H1 (cell line): ENCODE data around the gene B3GALT5. TPM values are rescaled to one million over a fixed set of nuclear protein-coding genes. Genes with fewer than 3 reads are reported as not detected.
A peak's percentile ranks its signal among the peaks of the same experiment; 100 is the strongest.

Source experiments
- CTCF ChIA-PET: fragments of 300-600 bp; sonication (Branson Sonifier 250); formaldehyde crosslinking; loops from one replicate; lab custom pipeline; 2021; ENCODE audit not compliant: partially characterized antibody; lab: Charles Lee
- POLR2A ChIA-PET: fragments of 300-600 bp; sonication (Branson Sonifier 250); formaldehyde crosslinking; loops from one replicate; lab custom pipeline; 2021; ENCODE audit warnings: inconsistent platforms; ENCODE audit not compliant: partially characterized antibody; lab: Charles Lee
- DNase-seq, 2 experiments: peaks; one replicate each; pipeline versions ENCODE4 v3.0.0 to v3.0.0-alpha.2; 2010 to 2022; ENCODE audit warnings: low spot score in 2 of 2, low read depth in 1 of 2, mixed read lengths in 1 of 2
- FAIRE-seq: peaks from 2 replicates; lab custom pipeline; 2011; peaks lifted over from hg19 to GRCh38; lab: Jason Lieb, UNC
- H2AFZ ChIP-seq: 2 replicates; pipeline ENCODE4 v1.8.1; 2012; ENCODE audit warnings: low read length, inconsistent platforms
- H2AK5ac ChIP-seq: 2 replicates; pipeline ENCODE4 v1.6.1; 2013; ENCODE audit warnings: low read depth, low read length
- H2BK120ac ChIP-seq: replicated peaks from 2 replicates; pipeline ENCODE3; 2013; ENCODE audit warnings: low read depth, low read length, inconsistent platforms
- H2BK12ac ChIP-seq: 2 replicates; pipeline ENCODE4 v1.6.1; 2013; ENCODE audit warnings: low read depth, low read length
- H2BK15ac ChIP-seq: 2 replicates; pipeline ENCODE4 v1.6.1; 2013; ENCODE audit warnings: low read length
- H2BK20ac ChIP-seq: 2 replicates; pipeline ENCODE4 v1.6.1; 2013; ENCODE audit warnings: low read length
- H2BK5ac ChIP-seq: 2 replicates; pipeline ENCODE4 v1.6.1; 2013; ENCODE audit warnings: low read depth, low read length
- H3K14ac ChIP-seq: 2 replicates; pipeline ENCODE4 v1.6.1; 2013; ENCODE audit warnings: inconsistent platforms; ENCODE audit not compliant: insufficient read length
- H3K18ac ChIP-seq: 2 replicates; pipeline ENCODE4 v1.6.1; 2013; ENCODE audit warnings: low read length; ENCODE audit errors: extremely low read depth
- H3K23ac ChIP-seq: 2 replicates; pipeline ENCODE4 v1.6.1; 2013; ENCODE audit warnings: inconsistent platforms; ENCODE audit not compliant: insufficient read length
- H3K23me2 ChIP-seq: 2 replicates; pipeline ENCODE4 v1.6.1; 2013; ENCODE audit warnings: low read depth, low read length
- H3K27ac ChIP-seq: 2 replicates; pipeline ENCODE4 v1.6.1; 2011; ENCODE audit warnings: low read depth, low read length, inconsistent platforms
- H3K27me3 ChIP-seq, 4 experiments: replicated peaks in 1 of 4; 1 replicate in 1 of 4; 2 replicates in 3 of 4; pipeline versions ENCODE4 v1.6.1 to v1.8.1; 2011 to 2013; ENCODE audit warnings: low read length in 3 of 4, mild to moderate bottlenecking in 3 of 4, inconsistent platforms in 2 of 4, mixed read lengths in 2 of 4, moderate library complexity in 1 of 4; ENCODE audit not compliant: control insufficient read depth in 3 of 4, insufficient read depth in 3 of 4; ENCODE audit errors: extremely low read depth in 1 of 4
- H3K36me3 ChIP-seq, 4 experiments: 2 replicates each; pipeline versions ENCODE4 v1.6.1 to v1.8.1; 2011 to 2013; ENCODE audit warnings: mild to moderate bottlenecking in 4 of 4, low read length in 3 of 4, moderate library complexity in 2 of 4, control low read depth in 1 of 4, inconsistent platforms in 1 of 4; ENCODE audit not compliant: insufficient read depth in 4 of 4, control insufficient read depth in 2 of 4
- H3K4ac ChIP-seq: replicated peaks from 2 replicates; pipeline ENCODE3; 2013; ENCODE audit warnings: low read length, low read depth, mixed read lengths, inconsistent platforms; ENCODE audit not compliant: insufficient read length
- H3K4me1 ChIP-seq, 4 experiments: replicated peaks in 1 of 4; 1 replicate in 1 of 4; 2 replicates in 3 of 4; pipeline versions ENCODE4 v1.6.1 to v1.8.1; 2011 to 2013; ENCODE audit warnings: low read length in 3 of 4, inconsistent platforms in 2 of 4, mixed read lengths in 1 of 4; ENCODE audit not compliant: insufficient read depth in 4 of 4, control insufficient read depth in 3 of 4
- H3K4me2 ChIP-seq, 2 experiments: 2 replicates each; pipeline versions ENCODE4 v1.6.1 to v1.8.1; 2011 to 2013; ENCODE audit warnings: low read depth in 2 of 2, low read length in 2 of 2, control low read depth in 1 of 2, inconsistent platforms in 1 of 2, mild to moderate bottlenecking in 1 of 2; ENCODE audit not compliant: insufficient read depth in 1 of 2
- H3K4me3 ChIP-seq, 4 experiments: fragments of 200-600, 300-600 bp in 1 of 4; sonication (generic), shearing (Covaris generic), sonication (Bioruptor Twin) in 1 of 4; 2 replicates each; pipeline versions ENCODE4 v1.5.1 to v1.8.1; 2011 to 2016; ENCODE audit warnings: low read length in 4 of 4, low read depth in 3 of 4, control low read depth in 2 of 4, inconsistent platforms in 2 of 4, mild to moderate bottlenecking in 2 of 4, mixed read lengths in 1 of 4, moderate library complexity in 1 of 4; ENCODE audit not compliant: insufficient read depth in 2 of 4; ENCODE audit errors: extremely low read depth in 1 of 4
- H3K56ac ChIP-seq: replicated peaks from 2 replicates; pipeline ENCODE3; 2013; ENCODE audit warnings: low read depth, mild to moderate bottlenecking, mixed read lengths, low read length, inconsistent platforms; ENCODE audit not compliant: insufficient read length
- H3K79me1 ChIP-seq: 2 replicates; pipeline ENCODE4 v1.6.1; 2013; ENCODE audit warnings: low read depth, low read length, control low read depth
- H3K79me2 ChIP-seq, 2 experiments: 2 replicates each; pipeline versions ENCODE4 v1.6.1 to v1.8.1; 2012 to 2013; ENCODE audit warnings: low read length in 2 of 2, mild to moderate bottlenecking in 2 of 2, inconsistent platforms in 1 of 2; ENCODE audit not compliant: insufficient read depth in 2 of 2, control insufficient read depth in 1 of 2
- H3K9ac ChIP-seq, 4 experiments: replicated peaks in 1 of 4; 1 replicate in 1 of 4; 2 replicates in 3 of 4; pipeline versions ENCODE4 v1.6.1 to v1.8.1; 2011 to 2013; ENCODE audit warnings: low read depth in 3 of 4, low read length in 3 of 4, control low read depth in 2 of 4, mild to moderate bottlenecking in 2 of 4, moderate library complexity in 2 of 4, inconsistent platforms in 1 of 4; ENCODE audit errors: extremely low read depth in 1 of 4
- H3K9me3 ChIP-seq, 2 experiments: 2 replicates each; pipeline versions ENCODE4 v1.6.1 to v1.8.1; 2012 to 2013; ENCODE audit warnings: mild to moderate bottlenecking in 2 of 2, moderate library complexity in 2 of 2, control low read depth in 1 of 2, inconsistent platforms in 1 of 2, low read depth in 1 of 2, low read length in 1 of 2, mixed read lengths in 1 of 2; ENCODE audit not compliant: insufficient read depth in 2 of 2
- H4K20me1 ChIP-seq, 2 experiments: replicated peaks in 1 of 2; 2 replicates each; pipeline versions ENCODE3 to v1.8.1; 2011 to 2013; ENCODE audit warnings: inconsistent platforms in 2 of 2, low read length in 2 of 2, mild to moderate bottlenecking in 1 of 2; ENCODE audit not compliant: insufficient read depth in 2 of 2, control insufficient read depth in 1 of 2
- H4K5ac ChIP-seq: 2 replicates; pipeline ENCODE4 v1.6.1; 2013; ENCODE audit warnings: low read length, low read depth, mixed read lengths, inconsistent platforms; ENCODE audit not compliant: insufficient read length
- H4K8ac ChIP-seq: 2 replicates; pipeline ENCODE4 v1.8.0; 2013; ENCODE audit warnings: mild to moderate bottlenecking, moderate library complexity, low read length, inconsistent platforms; ENCODE audit not compliant: insufficient read depth; ENCODE audit errors: extremely low read depth
- H4K91ac ChIP-seq: replicated peaks from 2 replicates; pipeline ENCODE3; 2013; ENCODE audit warnings: low read length, mixed read lengths, inconsistent platforms; ENCODE audit not compliant: insufficient read length
- ATF2 ChIP-seq: IDR thresholded peaks from 2 replicates; pipeline ENCODE4 v1.6.1; 2012; ENCODE audit warnings: low read length, inconsistent platforms
- CHD1 ChIP-seq: IDR thresholded peaks from 2 replicates; pipeline ENCODE4 v1.6.1; 2012; ENCODE audit warnings: low read depth, low read length, improper control_type of control experiment
- MAFK ChIP-seq: IDR thresholded peaks from 2 replicates; pipeline ENCODE4 v1.6.1; 2012; ENCODE audit warnings: low read depth, mild to moderate bottlenecking, improper control_type of control experiment, low read length
- PHF8 ChIP-seq: fragments of 200-600 bp; sonication (generic); conservative IDR thresholded peaks from 2 replicates; pipeline ENCODE4 v1.7.1; 2012; ENCODE audit warnings: low read depth, mild to moderate bottlenecking, inconsistent platforms, low read length, moderate library complexity
- SUZ12 ChIP-seq: fragments of 200-600 bp; sonication (generic); IDR thresholded peaks from 2 replicates; pipeline ENCODE4 v1.6.1; 2012; ENCODE audit warnings: mild to moderate bottlenecking, inconsistent platforms, low read length, moderate library complexity, mixed read lengths
- WGBS, 2 experiments: shearing (Covaris generic) in 1 of 2; methylation state at CpG; one replicate each; pipeline versions ENCODE4 v1.1.6 to v1.1.7; 2013 to 2015; ENCODE audit warnings: low lambda C conversion rate in 2 of 2, mixed read lengths in 2 of 2, inconsistent platforms in 1 of 2, low coverage in 1 of 2, missing lambda C conversion rate in 1 of 2; ENCODE audit not compliant: insufficient replicate concordance in 2 of 2, insufficient coverage in 1 of 2, insufficient read length in 1 of 2; ENCODE audit errors: extremely low coverage in 1 of 2, missing lambda C conversion rate in 1 of 2; 5-methylcytosine and 5-hydroxymethylcytosine counted together
- polyA plus RNA-seq, 7 experiments: library from polyadenylated mRNA; depleted of rRNA in 3 of 7; stranded (reverse) in 5 of 7; unstranded in 2 of 7; fragments of >200 nt in 5 of 7; fragments of 200-250 nt in 2 of 7; gene quantifications; 1 replicate in 5 of 7; 2 replicates in 1 of 7; 4 replicates in 1 of 7; pipeline versions ENCODE4 v1.2.1 to v1.2.3, GENCODE V29; 2011 to 2013; ENCODE audit warnings: missing spikeins in 2 of 7, mixed read lengths in 2 of 7
- total RNA-seq: library from RNA; stranded (reverse); fragmentation: NEBNext Ultra II Directional; extraction: Animal tissue kit (Norgen Biotek cat#: 25700); gene quantifications from 2 replicates; pipeline ENCODE4 v1.2.1, GENCODE V29; 2021

The B3GALT5 gene
- total and polyA plus RNA-seq, 2 of the 8 experiments (the other 6 are each of a cell fraction or from before 2014, with no cell fraction given), result 11.9 to 25.1 TPM

DNA sequence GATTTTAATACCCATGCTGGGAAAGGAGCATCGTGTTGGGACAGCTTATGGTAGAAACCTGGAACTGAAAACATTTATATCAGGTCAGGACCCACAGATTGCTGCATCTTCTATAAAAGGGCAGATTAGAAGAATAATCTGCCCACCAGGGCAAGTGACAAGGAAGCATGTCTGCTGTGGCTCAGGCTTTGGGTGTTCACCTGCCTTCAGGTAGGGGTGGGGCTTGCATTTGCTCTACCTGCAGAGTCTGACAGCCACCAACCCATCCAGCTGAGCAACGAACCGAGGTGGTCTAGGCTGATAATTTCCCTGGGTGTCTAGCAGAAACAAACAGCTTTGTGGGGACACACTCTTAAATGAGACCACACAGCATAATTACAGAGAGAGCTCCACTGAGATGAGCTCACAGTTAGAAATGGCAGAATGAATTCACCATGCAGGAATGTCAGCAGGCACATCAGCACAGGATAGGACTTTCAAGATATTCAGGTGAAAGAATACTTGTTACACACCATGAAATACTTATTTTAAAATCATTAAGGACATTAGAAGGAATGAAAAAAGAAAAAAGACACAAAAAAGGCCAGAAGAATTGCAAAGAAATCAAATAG is 36.1 kb upstream of the B3GALT5 start:
- Histone ChIP-seq H3K27ac (no peak overlapping the region), H3K36me3 (no peaks in the 10 kb centered on the region)
- CTCF ChIA-PET, result interaction anchor here (0.8 to 2.2 kb wide), 4 partner anchors 41 to 100 kb away, joined by 3 to 6 read pairs (median 4); no protein-coding TSS in a partner anchor

More for the DNA sequence above, 36.1 kb upstream of the B3GALT5 start:
- H2BK15ac ChIP-seq, result peak overlapping the region; percentile 92; the same call in 1 of the 2 replicates
- peak overlapping the region; percentile 93 for H2BK12ac ChIP-seq
- no peak overlapping the region for H2AK5ac ChIP-seq
- no peak overlapping the region for H3K4me2 ChIP-seq
- no peaks in the 10 kb centered on the region for H3K9me3 ChIP-seq
- H3K23me2 ChIP-seq, result no peaks in the 10 kb centered on the region
- no peak overlapping the region for H3K18ac ChIP-seq
- no peaks in the 10 kb centered on the region for H3K27me3 ChIP-seq
- no peak overlapping the region for H2BK20ac ChIP-seq
- H3K79me2 ChIP-seq, result no peaks in the 10 kb centered on the region
- H3K4me1 ChIP-seq, result peaks cover 0 to 5% (median 3%) of the 10 kb centered on the region in 4 experiments; a peak in 5 of 7 replicates
- FAIRE-seq, result peak; percentile 62
- peak overlapping the region; percentile 58; the same call in 1 of the 2 replicates for H2AFZ ChIP-seq
- no peak overlapping the region for H3K23ac ChIP-seq
- H4K91ac ChIP-seq, result no peak overlapping the region
- TF ChIP-seq MAFK (no peak), ATF2 (no peak), SUZ12 (no peak), CHD1 (no peak), PHF8 (no peak)
- no peak for DNase-seq
- H2BK120ac ChIP-seq, result no peak overlapping the region
- H3K79me1 ChIP-seq, result no peaks in the 10 kb centered on the region
- H4K5ac ChIP-seq, result no peak overlapping the region
- peak overlapping the region in 1 of 4 experiments; percentile 29; a peak in 1 of 7 replicates for H3K9ac ChIP-seq
- H3K14ac ChIP-seq, result no peak overlapping the region
- 70% methylated on average over 3 of the region's 3 CpGs; no CpG with 5 or more reads in 1 of the 2 experiments for WGBS, 2 experiments
- no peaks in the 10 kb centered on the region for H4K20me1 ChIP-seq
- H3K4me3 ChIP-seq, result no peak overlapping the region
- no peak overlapping the region for H3K4ac ChIP-seq
- POLR2A ChIA-PET, result interaction anchor here (1.3 kb wide), 1 partner anchor 35 kb away, joined by 4 read pairs; no protein-coding TSS in a partner anchor
- no peak overlapping the region for H3K56ac ChIP-seq
- H4K8ac ChIP-seq, result no peak overlapping the region; the same call in 1 of the 2 replicates
- H2BK5ac ChIP-seq, result no peak overlapping the region
